ENCODE data around the gene ADAMTS17.

Gene ADAMTS17

GRCh38 chr15:100310041-100310405, 31.8 kb downstream of the ADAMTS17 start:
- DNase-seq (ENCODE audit: low read depth in 1 of 2, low spot score in 1 of 2): no peak

DNA sequence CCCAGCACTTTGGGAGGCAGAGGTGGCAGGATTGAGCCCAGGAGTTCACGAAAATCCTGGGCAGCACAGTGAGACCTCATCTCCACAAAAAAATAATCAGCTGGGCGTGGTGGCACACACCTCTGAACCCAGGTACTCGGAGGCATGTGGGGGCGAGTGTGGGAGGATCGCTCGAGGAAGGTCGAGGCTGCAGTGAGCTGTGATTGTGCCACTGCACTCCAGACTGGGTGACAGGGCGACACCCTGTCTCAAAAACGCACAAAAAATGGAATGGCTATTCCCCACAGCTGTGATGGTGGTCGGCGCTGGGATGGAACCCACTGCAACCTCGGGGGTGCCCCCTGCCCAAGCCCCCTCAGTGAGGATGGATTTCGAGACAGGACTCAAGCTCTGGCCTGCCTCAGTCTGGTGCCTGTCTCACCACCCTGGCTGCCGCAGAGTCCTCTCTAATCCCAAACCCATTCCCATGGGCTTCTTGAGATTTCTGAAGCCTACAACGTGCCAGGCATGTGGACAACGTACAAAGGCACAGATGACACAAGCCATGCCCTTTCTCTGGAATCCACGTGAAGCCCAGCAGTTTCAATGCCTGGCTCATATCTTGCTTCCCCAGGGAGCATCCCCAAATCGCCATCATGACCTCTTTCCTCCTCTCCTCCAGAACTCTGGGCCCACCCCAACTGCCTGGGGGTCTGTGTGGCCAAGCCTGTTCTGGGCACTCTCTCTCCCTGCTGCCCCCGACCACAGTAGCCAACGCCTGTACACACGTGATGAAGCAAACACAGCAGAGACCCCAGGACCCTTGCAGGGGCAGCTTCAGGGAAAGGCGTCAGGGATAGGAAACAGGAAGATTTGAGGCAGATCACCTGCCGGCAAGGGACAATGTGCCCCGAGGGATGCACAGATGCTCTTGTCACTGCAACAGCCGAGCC, 32.4 kb downstream of the ADAMTS17 start:
- DNase-seq (ENCODE audit: low read depth in 1 of 2, low spot score in 1 of 2): no peak

- no peak for DNase-seq (ENCODE audit: low read depth in 1 of 2, low spot score in 1 of 2)
These were observed 33.2 kb downstream of the ADAMTS17 start for GRCh38 chr15:100308608-100309007.

GRCh38 chr15:100308213-100308600, 33.6 kb downstream of the ADAMTS17 start:
- DNase-seq (ENCODE audit: low read depth in 1 of 2, low spot score in 1 of 2): no peak

- DNase-seq (ENCODE audit: low read depth in 1 of 2, low spot score in 1 of 2): no peak
These were observed 34.2 kb downstream of the ADAMTS17 start for GRCh38 chr15:100307241-100308212.

- no peak for DNase-seq (ENCODE audit: low read depth in 1 of 2, low spot score in 1 of 2)
These were observed 35.7 kb downstream of the ADAMTS17 start for GRCh38 chr15:100306098-100306497.

DNA sequence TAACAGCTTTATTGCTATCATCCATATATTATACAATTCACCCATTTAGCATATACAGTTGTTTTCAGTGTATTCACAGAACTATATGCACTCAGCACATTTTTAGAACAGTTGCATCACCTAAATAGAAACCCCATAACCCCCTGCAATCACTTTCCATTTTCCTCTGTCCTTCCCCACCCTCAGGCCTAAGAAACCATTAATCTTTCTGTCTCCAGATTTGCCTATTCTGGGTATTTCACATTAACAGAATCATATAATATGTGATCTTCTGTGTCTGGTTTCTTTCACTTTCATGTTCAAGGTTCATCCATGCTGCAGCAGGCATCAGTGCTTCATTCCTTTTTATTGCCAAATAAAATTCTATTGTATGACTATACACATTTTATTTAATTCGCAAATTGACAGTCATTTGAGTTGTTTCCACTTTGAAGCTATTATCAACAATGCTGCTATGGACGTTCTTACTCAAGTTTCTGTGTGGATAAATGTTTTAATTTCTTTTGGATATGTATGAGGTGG, 39.8 kb downstream of the ADAMTS17 start:
- no peak for DNase-seq (ENCODE audit: low read depth in 1 of 2, low spot score in 1 of 2)

GRCh38 chr15:100298257-100298656, 43.5 kb downstream of the ADAMTS17 start:
- DNase-seq (ENCODE audit: low read depth in 1 of 2, low spot score in 1 of 2): no peak

DNA sequence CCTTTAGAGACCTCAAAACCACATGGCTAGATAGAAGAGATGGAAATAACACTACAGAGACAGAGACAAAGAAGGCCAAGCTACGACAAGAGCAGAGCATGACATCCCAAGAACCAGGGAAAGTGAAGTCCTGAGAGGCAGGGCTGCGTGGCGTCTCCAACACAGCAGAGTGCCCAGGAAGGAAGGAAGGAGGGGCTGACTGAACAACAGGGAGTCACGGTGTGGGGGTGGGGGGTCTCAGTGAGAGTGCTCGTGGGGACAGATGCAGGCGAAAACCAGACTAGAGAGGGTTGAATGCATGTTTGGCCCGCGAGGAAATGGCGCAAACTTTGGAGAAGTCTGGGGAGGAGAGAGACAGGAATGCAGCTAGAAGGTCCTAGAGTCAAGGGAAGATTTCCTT, 44.0 kb downstream of the ADAMTS17 start:
- no peak for DNase-seq (ENCODE audit: low read depth in 1 of 2, low spot score in 1 of 2)

DNA sequence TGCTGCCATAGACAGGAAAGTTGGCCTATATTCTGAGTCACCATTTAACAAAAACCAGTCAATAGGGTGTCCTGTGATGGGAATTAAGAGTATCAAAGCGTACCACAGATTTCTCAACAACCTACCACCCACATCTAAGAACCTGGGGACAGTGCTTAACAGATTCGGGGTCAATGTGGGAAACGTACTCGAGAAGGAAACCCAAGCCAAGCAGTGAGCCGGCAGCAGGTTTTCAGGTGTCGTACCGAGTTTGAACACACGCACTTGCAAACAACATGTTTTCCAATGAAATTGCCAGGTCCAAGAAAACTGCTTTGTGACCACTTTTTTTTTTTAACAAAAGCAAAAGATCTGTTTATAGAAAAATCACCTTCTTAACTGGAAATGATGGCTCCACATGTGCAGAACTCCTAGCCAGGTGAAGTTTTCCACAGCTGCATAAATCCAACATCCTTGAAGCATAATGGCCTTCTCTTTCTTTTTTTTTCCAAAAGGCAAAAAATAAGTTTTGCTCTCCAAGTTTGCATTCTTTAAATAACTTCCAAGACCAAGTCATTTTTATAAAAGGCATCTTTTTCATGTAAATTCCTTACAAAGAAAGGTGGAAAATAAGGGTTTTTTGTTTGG, 45.7 kb downstream of the ADAMTS17 start:
- DNase-seq (ENCODE audit: low read depth in 1 of 2, low spot score in 1 of 2): no peak

GRCh38 chr15:100292010-100292409, 49.8 kb downstream of the ADAMTS17 start:
- DNase-seq (ENCODE audit: low read depth in 1 of 2, low spot score in 1 of 2): no peak

DNA sequence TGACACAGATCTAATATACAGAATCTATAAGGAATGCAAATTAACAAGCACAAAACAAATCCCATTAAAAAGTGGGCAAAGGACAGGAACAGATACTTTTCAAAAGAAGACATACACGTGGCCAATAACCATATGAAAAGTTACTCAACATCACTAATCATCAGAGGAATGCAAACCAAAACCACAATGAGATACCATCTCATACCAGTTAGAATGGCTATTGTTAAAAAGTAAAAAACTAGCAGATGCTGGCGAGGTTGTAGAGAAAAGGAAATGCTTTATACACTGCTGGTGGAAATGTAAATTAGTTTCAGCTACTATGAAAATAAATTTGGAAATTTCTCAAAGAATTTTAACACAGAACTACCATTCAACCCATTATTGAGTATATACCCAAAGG, 50.7 kb downstream of the ADAMTS17 start:
- no peak for DNase-seq (ENCODE audit: low read depth in 1 of 2, low spot score in 1 of 2)

DNA sequence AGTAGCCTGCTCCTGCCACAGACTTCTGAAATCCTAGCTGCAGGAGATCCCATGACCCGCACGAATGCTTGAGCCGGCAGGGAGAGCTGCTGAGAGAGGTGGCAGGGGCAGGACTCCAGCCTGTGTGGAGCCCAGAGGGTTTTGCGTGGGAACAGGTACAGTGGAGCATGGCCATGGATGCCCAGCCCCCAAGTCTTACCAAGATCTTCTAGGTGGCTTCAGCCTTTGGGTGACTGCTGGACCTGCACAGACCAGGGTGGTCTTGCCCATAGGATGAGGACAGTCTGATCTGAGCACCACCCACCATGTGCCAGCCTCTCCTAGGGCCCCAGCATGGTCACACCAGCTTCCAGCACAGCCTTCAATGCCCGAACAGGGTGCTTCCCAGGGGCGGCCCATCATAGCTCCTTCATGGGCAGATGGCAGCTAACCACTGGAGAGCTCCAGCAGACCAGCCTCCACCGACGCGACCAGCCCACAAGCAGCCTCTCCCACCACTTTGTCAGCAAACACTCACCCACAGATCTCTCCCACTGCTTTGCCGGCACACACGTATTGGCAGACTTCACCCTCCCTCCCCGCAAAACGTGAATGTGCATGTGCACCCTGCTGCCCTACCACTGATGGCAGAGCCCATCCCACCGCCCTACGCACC, 56.0 kb downstream of the ADAMTS17 start:
- no peak for DNase-seq (ENCODE audit: low read depth in 1 of 2, low spot score in 1 of 2)

GRCh38 chr15:100284701-100285100, 57.1 kb downstream of the ADAMTS17 start:
- DNase-seq (ENCODE audit: low read depth in 1 of 2, low spot score in 1 of 2): no peak

GRCh38 chr15:100284191-100284590, 57.6 kb downstream of the ADAMTS17 start:
- DNase-seq (ENCODE audit: low read depth in 1 of 2, low spot score in 1 of 2): no peak

DNA sequence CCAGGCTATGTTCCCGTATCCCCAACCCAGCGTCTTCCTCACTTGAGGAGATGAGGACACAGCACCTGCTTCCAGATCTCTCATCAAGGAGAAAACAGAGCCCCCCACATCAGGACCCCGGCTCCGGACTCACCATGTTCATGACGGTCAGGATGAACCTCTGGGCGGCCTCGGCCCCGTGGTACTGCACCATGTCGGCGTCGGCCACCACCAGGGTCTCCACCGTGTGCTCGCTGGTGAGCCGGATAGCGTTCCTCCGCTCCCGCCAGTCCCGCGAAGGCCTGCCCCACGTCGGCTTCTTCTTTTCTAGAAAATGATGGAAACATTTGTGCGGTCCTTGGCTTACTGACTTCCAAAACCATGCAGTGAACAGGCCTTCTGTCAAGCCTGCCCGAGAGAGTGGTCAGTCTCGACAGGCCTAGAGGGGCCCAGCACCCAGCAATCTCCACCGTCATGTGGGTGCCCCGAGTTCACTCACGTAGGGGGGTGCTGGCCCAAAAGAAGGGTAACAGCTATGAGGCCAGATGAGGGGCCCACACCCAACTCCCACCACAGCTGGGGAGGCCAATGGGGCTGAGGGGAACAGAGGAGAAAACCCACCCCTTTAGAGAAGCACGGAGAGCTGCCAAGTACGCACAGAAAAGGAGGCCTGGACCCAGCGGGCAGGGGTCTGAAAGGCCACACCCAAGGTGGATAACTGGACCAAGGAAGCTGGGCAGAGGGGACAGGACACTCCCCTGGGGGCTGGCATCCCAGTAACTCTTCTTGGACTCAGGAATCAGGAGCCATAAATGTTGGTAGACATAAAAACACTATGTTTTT, 60.5 kb downstream of the ADAMTS17 start:
- no peak for DNase-seq (ENCODE audit: low read depth in 1 of 2, low spot score in 1 of 2)

DNA sequence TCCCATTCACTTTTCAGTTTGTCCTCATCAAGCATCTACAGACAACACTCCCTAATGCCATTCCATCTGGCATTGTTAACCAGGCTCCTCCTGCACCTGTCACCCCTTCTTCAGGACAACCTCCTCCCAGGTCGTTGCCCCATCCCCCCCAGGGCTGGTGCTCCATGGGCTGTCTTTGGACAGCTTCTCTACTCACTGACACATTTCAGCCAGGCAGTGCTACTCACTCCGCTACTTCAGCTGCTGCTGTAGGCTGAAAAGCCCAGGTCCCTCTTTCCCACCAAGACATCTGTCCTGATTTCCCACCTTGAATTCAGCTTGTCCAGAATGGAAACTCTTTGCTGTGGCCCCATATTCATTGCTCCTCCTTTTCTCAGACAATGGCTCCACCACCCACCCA, 61.9 kb downstream of the ADAMTS17 start:
- DNase-seq (ENCODE audit: low read depth in 1 of 2, low spot score in 1 of 2): no peak

GRCh38 chr15:100279446-100279845, 62.3 kb downstream of the ADAMTS17 start:
- DNase-seq (ENCODE audit: low read depth in 1 of 2, low spot score in 1 of 2): no peak

DNA sequence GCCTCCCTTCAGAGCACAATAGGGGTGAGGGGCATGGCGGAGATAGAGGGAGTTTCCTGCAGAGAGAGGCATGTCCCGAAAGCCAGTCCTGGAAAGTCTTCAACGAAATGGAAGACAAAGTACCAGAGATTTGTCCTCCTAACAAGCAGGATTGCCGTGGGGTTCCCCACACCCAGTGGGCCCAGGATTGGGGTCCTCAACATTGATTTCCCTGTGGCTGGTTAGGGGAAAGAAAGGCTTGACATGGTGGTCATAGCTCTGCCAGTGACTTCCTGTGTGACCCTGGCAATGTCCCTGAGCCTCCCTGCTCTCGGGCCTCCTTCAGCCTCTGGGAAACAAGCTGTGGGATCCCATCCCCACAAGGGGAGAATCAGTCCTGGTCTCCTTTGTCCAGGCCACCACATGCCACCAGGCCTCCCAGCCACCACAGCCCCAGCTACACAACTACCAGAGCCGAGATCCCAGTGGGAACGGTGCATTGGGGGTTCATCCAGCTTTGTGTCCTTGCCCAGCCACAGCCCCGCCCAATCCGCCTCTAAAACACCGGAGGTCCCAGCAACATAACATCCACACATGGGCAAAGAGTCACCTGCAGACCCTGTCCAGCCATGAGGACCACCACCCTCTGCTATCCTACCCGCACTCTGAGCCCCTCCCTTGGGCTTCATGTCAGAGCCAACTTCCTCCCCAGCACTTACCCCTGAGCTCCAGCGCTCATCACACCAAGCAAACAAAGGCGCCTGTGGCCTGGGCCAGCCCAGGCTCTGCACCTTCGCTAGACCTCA, 63.0 kb downstream of the ADAMTS17 start:
- no peak for DNase-seq (ENCODE audit: low read depth in 1 of 2, low spot score in 1 of 2)

Measured in stimulated activated CD4-positive, alpha-beta T cell treated with anti-CD3 and anti-CD28 coated beads, Interleukin-15, amount 100 ng/mL, for 1 hour (primary cell).